Measurements from ENCODE around the gene TFDP1.
A peak's percentile ranks its signal among the peaks of the same experiment; 100 is the strongest.

Gene TFDP1

GRCh38 chr13:113584205-113584869 lies at the start of gene TFDP1:
Gene TFDP1, plus strand, starts transcription at chr13:113584753. Its CDS starts 1,085 bp downstream, at chr13:113585838.
- DNase-seq = peak; percentile 95 to 96 (median 96)

- DNase-seq = peak in 1 of 3 experiments; percentile 53
Observed at GRCh38 chr13:113535381-113535781, 49.2 kb upstream of the TFDP1 start.

- DNase-seq = no peak
Observed at GRCh38 chr13:113536461-113537110, 48.0 kb upstream of the TFDP1 start.

GRCh38 chr13:113537205-113537604 lies 47.3 kb upstream of the TFDP1 start:
- no peak for DNase-seq

- no peak for DNase-seq
Observed at GRCh38 chr13:113537909-113538688, 46.5 kb upstream of the TFDP1 start.

- no peak for DNase-seq
Observed at GRCh38 chr13:113538689-113539058, 45.9 kb upstream of the TFDP1 start.

- no peak for DNase-seq
Observed at GRCh38 chr13:113539176-113539575, 45.4 kb upstream of the TFDP1 start.

- no peak for DNase-seq
Observed at GRCh38 chr13:113539822-113540221, 44.7 kb upstream of the TFDP1 start.

- DNase-seq = no peak
Observed at GRCh38 chr13:113540523-113540922, 44.0 kb upstream of the TFDP1 start.

- DNase-seq = no peak
Observed at GRCh38 chr13:113542751-113543424, 41.7 kb upstream of the TFDP1 start.

GRCh38 chr13:113544071-113544891 lies 40.3 kb upstream of the TFDP1 start:
- peak in 2 of 3 experiments; percentile 45 to 68 for DNase-seq

- no peak for DNase-seq
Observed at GRCh38 chr13:113544896-113545295, 39.7 kb upstream of the TFDP1 start.

GRCh38 chr13:113545455-113545930 lies 39.1 kb upstream of the TFDP1 start:
- DNase-seq = peak in 2 of 3 experiments; percentile 48 to 70

GRCh38 chr13:113545931-113546516 lies 38.5 kb upstream of the TFDP1 start:
- no peak for DNase-seq

GRCh38 chr13:113546571-113547237 lies 37.8 kb upstream of the TFDP1 start:
- DNase-seq = no peak

GRCh38 chr13:113547238-113547971 lies 37.1 kb upstream of the TFDP1 start:
- peak in 2 of 3 experiments; percentile 48 to 78 for DNase-seq

- DNase-seq = peak; percentile 83 to 94 (median 84)
Observed at GRCh38 chr13:113548171-113548641, 36.3 kb upstream of the TFDP1 start.

GRCh38 chr13:113548778-113549621 lies 35.6 kb upstream of the TFDP1 start:
- peak; percentile 85 to 90 (median 88) for DNase-seq

- peak in 2 of 3 experiments; percentile 72 to 74 for DNase-seq
Observed at GRCh38 chr13:113550453-113550852, 34.1 kb upstream of the TFDP1 start.
